Glutamatergic neuron (in vitro differentiated cells): ENCODE results near the gene ZNF175. TPM values are rescaled to one million over a fixed set of nuclear protein-coding genes. Genes with fewer than 3 reads are reported as not detected.

Experiments used
- DNase-seq: peaks from one replicate; pipeline ENCODE4 v3.0.0; 2022
- H3K27ac Mint-ChIP-seq: one replicate; pipeline ENCODE4 v1.8.0; 2020; ENCODE audit warnings: mild to moderate bottlenecking, mixed read lengths, inconsistent platforms; ENCODE audit not compliant: unreplicated experiment
- H3K27me3 Mint-ChIP-seq: one replicate; pipeline ENCODE4 v1.8.0; 2020; ENCODE audit warnings: mild to moderate bottlenecking, moderate library complexity, mixed read lengths, inconsistent platforms; ENCODE audit not compliant: unreplicated experiment
- H3K36me3 Mint-ChIP-seq: one replicate; pipeline ENCODE4 v1.8.0; 2020; ENCODE audit warnings: mild to moderate bottlenecking, mixed read lengths, inconsistent platforms; ENCODE audit not compliant: unreplicated experiment
- H3K4me1 Mint-ChIP-seq: one replicate; pipeline ENCODE4 v1.8.0; 2020; ENCODE audit warnings: mild to moderate bottlenecking, low read depth, mixed read lengths, inconsistent platforms; ENCODE audit not compliant: unreplicated experiment
- H3K4me3 Mint-ChIP-seq: one replicate; pipeline ENCODE4 v1.8.0; 2020; ENCODE audit warnings: mild to moderate bottlenecking, mixed read lengths, inconsistent platforms; ENCODE audit not compliant: unreplicated experiment
- H3K9me3 Mint-ChIP-seq: one replicate; pipeline ENCODE4 v1.8.0; 2020; ENCODE audit warnings: mild to moderate bottlenecking, moderate library complexity, mixed read lengths, inconsistent platforms; ENCODE audit not compliant: unreplicated experiment
- CTCF ChIP-seq: fragments of 200-600 bp; sonication (generic); IDR thresholded peaks from one replicate; pipeline ENCODE4 v1.5.0; 2021; ENCODE audit not compliant: partially characterized antibody, unreplicated experiment
- long read RNA-seq: library from polyadenylated mRNA; unstranded; transcript quantifications from one replicate; pipeline ENCODE4 v2.0.0, GENCODE V29; 2020; ENCODE audit not compliant: unreplicated experiment
- total RNA-seq: library from RNA; stranded (reverse); fragmentation: NEBNext Ultra II Directional; extraction: Animal tissue kit (Norgen Biotek cat#: 25700); gene quantifications from one replicate; pipeline ENCODE4 v1.2.1, GENCODE V29; 2021; ENCODE audit not compliant: unreplicated experiment

ZNF175 gene
- 12.4 TPM for total RNA-seq
- long read RNA-seq = 0 reads

- Mint-ChIP-seq H3K36me3 (no peaks in the 10 kb centered on the region), H3K27me3 (peaks cover 5% of the 10 kb centered on the region), H3K9me3 (no peaks in the 10 kb centered on the region), H3K27ac (peak within 1 kb of the TSS; percentile 88), H3K4me3 (peak within 1 kb of the TSS; percentile 98), H3K4me1 (peaks cover 10% of the 10 kb centered on the region)
- peak; percentile 92 for DNase-seq
- TF ChIP-seq CTCF = no peak
Observed at GRCh38 chr19:51570962-51571575, at the start of gene ZNF175. TSS of gene ZNF175 (plus strand) at chr19:51571283. CDS start at chr19:51573330, 2,047 bp downstream.

- H3K27me3 Mint-ChIP-seq = peaks cover 2% of the 10 kb centered on the region
- H3K36me3 Mint-ChIP-seq = peaks cover 4% of the 10 kb centered on the region
- no peak overlapping the region for H3K27ac Mint-ChIP-seq
- peaks cover 3% of the 10 kb centered on the region for H3K9me3 Mint-ChIP-seq
- no peak overlapping the region for H3K4me3 Mint-ChIP-seq
- DNase-seq = no peak
- H3K4me1 Mint-ChIP-seq = no peaks in the 10 kb centered on the region
- TF ChIP-seq CTCF = no peak
Observed at GRCh38 chr19:51521357-51521756, 49.7 kb upstream of the ZNF175 start.

- peaks cover 3% of the 10 kb centered on the region for H3K9me3 Mint-ChIP-seq
- no peak for TF ChIP-seq CTCF
- H3K4me3 Mint-ChIP-seq = no peak overlapping the region
- H3K4me1 Mint-ChIP-seq = no peaks in the 10 kb centered on the region
- peaks cover 4% of the 10 kb centered on the region for H3K36me3 Mint-ChIP-seq
- peaks cover 2% of the 10 kb centered on the region for H3K27me3 Mint-ChIP-seq
- DNase-seq = no peak
- H3K27ac Mint-ChIP-seq = no peak overlapping the region
Observed at GRCh38 chr19:51521781-51522180, 49.3 kb upstream of the ZNF175 start.

- Mint-ChIP-seq H3K9me3 (peaks cover 3% of the 10 kb centered on the region), H3K36me3 (no peaks in the 10 kb centered on the region), H3K27ac (no peak overlapping the region), H3K4me1 (no peaks in the 10 kb centered on the region), H3K27me3 (no peaks in the 10 kb centered on the region), H3K4me3 (no peak overlapping the region)
- DNase-seq = no peak
- no peak for TF ChIP-seq CTCF
Observed at GRCh38 chr19:51524666-51525264, 46.3 kb upstream of the ZNF175 start.

GRCh38 chr19:51525651-51526050 is 45.4 kb upstream of the ZNF175 start:
- H3K4me1 Mint-ChIP-seq = no peaks in the 10 kb centered on the region
- no peak for DNase-seq
- no peak overlapping the region for H3K27ac Mint-ChIP-seq
- no peak for TF ChIP-seq CTCF
- H3K9me3 Mint-ChIP-seq = peaks cover 3% of the 10 kb centered on the region
- H3K36me3 Mint-ChIP-seq = no peaks in the 10 kb centered on the region
- H3K27me3 Mint-ChIP-seq = no peaks in the 10 kb centered on the region
- H3K4me3 Mint-ChIP-seq = no peak overlapping the region
